Amniotic stem cell (primary cell): Measurements from ENCODE around the gene NT5C3A.
"Not testable (repeated sequence)": the region's sequence is repeated elsewhere in the genome, so short reads cannot be mapped to it uniquely, and the experiment has no call there.

Source experiments
- DNase-seq: peaks from one replicate; lab custom pipeline; 2025; lab: John Stamatoyannopoulos, UW

Gene NT5C3A

GRCh38 chr7:33041631-33042428 lies 20.7 kb downstream of the NT5C3A start:
- no peak for DNase-seq

GRCh38 chr7:33040803-33041516 lies 21.6 kb downstream of the NT5C3A start:
- DNase-seq = no peak

- no peak for DNase-seq
Observed at GRCh38 chr7:33039903-33040292, 22.7 kb downstream of the NT5C3A start.

- no peak for DNase-seq
Observed at GRCh38 chr7:33039257-33039902, 23.2 kb downstream of the NT5C3A start.

GRCh38 chr7:33038639-33039038 lies 23.9 kb downstream of the NT5C3A start:
- no peak for DNase-seq

- DNase-seq = no peak
Observed at GRCh38 chr7:33035776-33036175, 26.8 kb downstream of the NT5C3A start.

GRCh38 chr7:33024189-33024757 lies 38.3 kb downstream of the NT5C3A start:
- DNase-seq = no peak

- DNase-seq = no peak
Observed at GRCh38 chr7:33012364-33012763, 50.2 kb downstream of the NT5C3A start.

GRCh38 chr7:33009734-33010133 lies 52.8 kb downstream of the NT5C3A start:
- no peak for DNase-seq

GRCh38 chr7:33005690-33006089 lies 56.9 kb downstream of the NT5C3A start:
- DNase-seq = not testable (repeated sequence)

- DNase-seq = not testable (repeated sequence)
Observed at GRCh38 chr7:33005193-33005592, 57.4 kb downstream of the NT5C3A start.

- DNase-seq = not testable (repeated sequence)
Observed at GRCh38 chr7:33004104-33004616, 58.4 kb downstream of the NT5C3A start.

GRCh38 chr7:33003111-33003510 lies 59.5 kb downstream of the NT5C3A start:
- not testable (repeated sequence) for DNase-seq

GRCh38 chr7:32999380-32999779 lies 63.2 kb downstream of the NT5C3A start:
- DNase-seq = not testable (repeated sequence)

GRCh38 chr7:32998361-32999171 lies 64.0 kb downstream of the NT5C3A start:
- DNase-seq = not testable (repeated sequence)

- DNase-seq = not testable (repeated sequence)
Observed at GRCh38 chr7:32997956-32998355, 64.6 kb downstream of the NT5C3A start.

GRCh38 chr7:32992750-32993149 lies 69.8 kb downstream of the NT5C3A start:
- not testable (repeated sequence) for DNase-seq

- DNase-seq = not testable (repeated sequence)
Observed at GRCh38 chr7:32991975-32992700, 70.4 kb downstream of the NT5C3A start.

- not testable (repeated sequence) for DNase-seq
Observed at GRCh38 chr7:32991068-32991585, 71.4 kb downstream of the NT5C3A start.

- DNase-seq = not testable (repeated sequence)
Observed at GRCh38 chr7:32988148-32988547, 74.4 kb downstream of the NT5C3A start.
